Activated CD8-positive, alpha-beta memory T cell treated with anti-CD3 and anti-CD28 coated beads, Interleukin-2, amount 50 U/mL, for 1 hour (primary cell): Measurements from ENCODE around the gene C4BPB.

Experiments
- DNase-seq: peaks from one replicate; pipeline ENCODE4 v3.0.0-alpha.2; 2020; ENCODE audit errors: extremely low read depth

The C4BPB gene

GRCh38 chr1:207084701-207085180, 3.9 kb upstream of the C4BPB start:
- peak; percentile 28 for DNase-seq

- no peak for DNase-seq
These were observed 2.8 kb upstream of the C4BPB start for GRCh38 chr1:207085887-207086286.

GRCh38 chr1:207088161-207088560, 499 bp upstream of the C4BPB start:
- no peak for DNase-seq

GRCh38 chr1:207089627-207090355, 1.1 kb downstream of the C4BPB start:
- DNase-seq, result no peak

- DNase-seq, result no peak
These were observed 2.7 kb downstream of the C4BPB start for GRCh38 chr1:207091200-207091908.

- DNase-seq, result no peak
These were observed 5.3 kb downstream of the C4BPB start for GRCh38 chr1:207093944-207094343.

- DNase-seq, result no peak
These were observed 9.2 kb downstream of the C4BPB start for GRCh38 chr1:207097871-207098324.

- no peak for DNase-seq
These were observed 13.1 kb downstream of the C4BPB start for GRCh38 chr1:207101720-207102119.

- no peak for DNase-seq
These were observed 13.5 kb downstream of the C4BPB start for GRCh38 chr1:207102146-207102545.

- no peak for DNase-seq
These were observed 14.0 kb downstream of the C4BPB start for GRCh38 chr1:207102659-207103058.

GRCh38 chr1:207103892-207104373, 15.3 kb downstream of the C4BPB start, which contains the start of gene C4BPA:
Gene C4BPA, plus strand, starts transcription at chr1:207104233. Its CDS starts 8,793 bp downstream, at chr1:207113026.
- DNase-seq, result no peak

- DNase-seq, result no peak
These were observed 20.3 kb downstream of the C4BPB start for GRCh38 chr1:207109004-207109403.

GRCh38 chr1:207112616-207113296, 24.1 kb downstream of the C4BPB start:
- DNase-seq, result no peak

- no peak for DNase-seq
These were observed 26.6 kb downstream of the C4BPB start for GRCh38 chr1:207115269-207115668.

- DNase-seq, result no peak
These were observed 35.7 kb downstream of the C4BPB start for GRCh38 chr1:207124389-207124788.

GRCh38 chr1:207128336-207128921, 39.8 kb downstream of the C4BPB start:
- no peak for DNase-seq

GRCh38 chr1:207129053-207129452, 40.4 kb downstream of the C4BPB start:
- no peak for DNase-seq

GRCh38 chr1:207130252-207131036, 41.8 kb downstream of the C4BPB start:
- DNase-seq, result no peak

GRCh38 chr1:207131163-207131562, 42.5 kb downstream of the C4BPB start:
- no peak for DNase-seq

GRCh38 chr1:207134581-207134980, 45.9 kb downstream of the C4BPB start:
- DNase-seq, result no peak

GRCh38 chr1:207139616-207140015, 51.0 kb downstream of the C4BPB start:
- DNase-seq, result no peak
